Keratinocyte (primary cell): Measurements from ENCODE around the gene RBM10. TPM values are rescaled to one million over a fixed set of nuclear protein-coding genes. Genes with fewer than 3 reads are reported as not detected.

Source experiments
- DNase-seq: peaks from one replicate; pipeline ENCODE4 v3.0.0-alpha.2; 2011; ENCODE audit warnings: low read depth, missing footprints, low spot score
- FAIRE-seq: peaks from 2 replicates; lab custom pipeline; 2011; peaks lifted over from hg19 to GRCh38; lab: Jason Lieb, UNC
- H2AFZ ChIP-seq: 2 replicates; pipeline ENCODE4 v1.6.0; 2012; ENCODE audit warnings: low read length, control low read depth, inconsistent platforms; ENCODE audit not compliant: control insufficient read depth
- H3K27ac ChIP-seq: 2 replicates; pipeline ENCODE4 v1.5.1; 2011; ENCODE audit warnings: low read length; ENCODE audit not compliant: control insufficient read depth, insufficient read depth
- H3K27me3 ChIP-seq: 3 replicates; pipeline ENCODE4 v1.6.0; 2011; ENCODE audit warnings: low read length; ENCODE audit not compliant: control insufficient read depth, insufficient read depth; ENCODE audit errors: extremely low read depth
- H3K36me3 ChIP-seq, 2 experiments: 2 replicates in 1 of 2; 3 replicates in 1 of 2; pipeline ENCODE4 v1.5.1; 2011; ENCODE audit warnings: low read length in 2 of 2, mild to moderate bottlenecking in 1 of 2; ENCODE audit not compliant: control insufficient read depth in 2 of 2, insufficient read depth in 2 of 2; ENCODE audit errors: extremely low read depth in 1 of 2
- H3K4me1 ChIP-seq: 3 replicates; pipeline ENCODE4 v1.5.1; 2011; ENCODE audit warnings: low read length; ENCODE audit not compliant: control insufficient read depth, insufficient read depth; ENCODE audit errors: extremely low read depth
- H3K4me2 ChIP-seq: 3 replicates; pipeline ENCODE4 v1.6.0; 2011; ENCODE audit warnings: low read depth, low read length; ENCODE audit not compliant: control insufficient read depth, insufficient read depth; ENCODE audit errors: extremely low read depth
- H3K4me3 ChIP-seq, 3 experiments: fragments of 200-600 bp in 1 of 3; sonication (generic) in 1 of 3; 2 replicates in 2 of 3; 3 replicates in 1 of 3; pipeline ENCODE4 v1.5.1; 2011 to 2016; ENCODE audit warnings: low read length in 3 of 3, mild to moderate bottlenecking in 3 of 3, control low read depth in 2 of 3, inconsistent platforms in 1 of 3, low read depth in 1 of 3, mixed read lengths in 1 of 3, mixed run types in 1 of 3, moderate library complexity in 1 of 3; ENCODE audit not compliant: control insufficient read depth in 2 of 3, insufficient read depth in 2 of 3; ENCODE audit errors: extremely low read depth in 1 of 3
- H3K79me2 ChIP-seq: 2 replicates; pipeline ENCODE4 v1.6.0; 2012; ENCODE audit warnings: low read length; ENCODE audit not compliant: control insufficient read depth, insufficient read depth
- H3K9ac ChIP-seq: 3 replicates; pipeline ENCODE4 v1.6.0; 2011; ENCODE audit warnings: low read length; ENCODE audit not compliant: control insufficient read depth, insufficient read depth; ENCODE audit errors: extremely low read depth
- H3K9me1 ChIP-seq: 3 replicates; pipeline ENCODE4 v1.6.0; 2011; ENCODE audit warnings: low read length; ENCODE audit not compliant: control insufficient read depth, insufficient read depth; ENCODE audit errors: extremely low read depth
- H3K9me3 ChIP-seq: 2 replicates; pipeline ENCODE4 v1.5.1; 2012; ENCODE audit warnings: low read depth, low read length; ENCODE audit not compliant: control insufficient read depth
- H4K20me1 ChIP-seq: 3 replicates; pipeline ENCODE4 v1.6.0; 2011; ENCODE audit warnings: low read length; ENCODE audit not compliant: control insufficient read depth, insufficient read depth; ENCODE audit errors: extremely low read depth
- CTCF ChIP-seq, 3 experiments: IDR thresholded peaks in 1 of 3; conservative IDR thresholded peaks in 1 of 3; optimal IDR thresholded peaks in 1 of 3; 2 replicates in 2 of 3; 3 replicates in 1 of 3; pipeline versions ENCODE3 to v1.5.1; 2011; ENCODE audit warnings: low read length in 3 of 3, mild to moderate bottlenecking in 3 of 3, moderate library complexity in 2 of 3, control low read depth in 1 of 3, inconsistent platforms in 1 of 3; ENCODE audit not compliant: insufficient read depth in 2 of 3; ENCODE audit errors: extremely low read depth in 1 of 3
- EZH2 ChIP-seq: IDR thresholded peaks from one replicate; pipeline ENCODE4 v1.6.1; 2012; ENCODE audit warnings: inconsistent platforms, mild to moderate bottlenecking, low read length, moderate library complexity
- dilution Hi-C: fragments of 300-500 bp; cut with MboI; formaldehyde crosslinking; loops from one replicate; pipeline ENCODE4 v1.7.0; 2020; ENCODE audit warnings: low sequenced_read_pairs; ENCODE audit not compliant: extremely low pct_ligation_motif_present
- polyA plus RNA-seq, 5 experiments: library from polyadenylated mRNA; depleted of rRNA in 3 of 5; stranded (reverse) in 3 of 5; stranded (forward) in 1 of 5; unstranded in 1 of 5; fragments of >200 nt; gene quantifications; 1 replicate in 1 of 5; 2 replicates in 3 of 5; 3 replicates in 1 of 5; pipeline versions ENCODE4 v1.2.1 to v1.2.3, GENCODE V29; 2011 to 2012; ENCODE audit warnings: missing spikeins in 2 of 5, low read depth in 1 of 5, low replicate concordance in 1 of 5

RBM10 gene
- polyA plus RNA-seq, 1 donor (not counting 4 experiments of a cell fraction or from before 2014, with no cell fraction given) = 10.8 TPM

- no peak for FAIRE-seq
- no peak for DNase-seq
- Histone ChIP-seq H3K27ac (peak overlapping the region; percentile 85), H3K9me1 (no peaks in the 10 kb centered on the region), H3K9me3 (no peaks in the 10 kb centered on the region), H3K4me1 (peaks cover 5% of the 10 kb centered on the region), H3K27me3 (no peaks in the 10 kb centered on the region), H3K79me2 (peaks cover 10% of the 10 kb centered on the region), H4K20me1 (no peaks in the 10 kb centered on the region), H3K4me3 (peak overlapping the region; percentile 42 to 59 (median 58)), H3K36me3 (peaks cover 5 to 10% of the 10 kb centered on the region in 2 experiments), H3K4me2 (peak overlapping the region; percentile 72), H2AFZ (no peak overlapping the region), H3K9ac (peak overlapping the region; percentile 93)
- TF ChIP-seq EZH2 (no peak), CTCF (optimal IDR thresholded peaks at IDR 0.05 in 1 of 3, IDR thresholded peaks at IDR 0.05 in 1 of 3, conservative IDR thresholded peaks at IDR 0.05 in 1 of 3; ENCODE audit: extremely low read depth in 1 of 3, insufficient read depth in 2 of 3, low read length in 3 of 3) (no peak)
- dilution Hi-C loops = no loop called here
Observed at GRCh38 chrX:47232197-47232802, 87.3 kb downstream of the RBM10 start.

- Histone ChIP-seq H3K4me2 (peak within 1 kb of the TSS; percentile 72), H4K20me1 (no peaks in the 10 kb centered on the region), H2AFZ (peak within 1 kb of the TSS; percentile 2), H3K36me3 (peaks cover 5 to 10% of the 10 kb centered on the region in 2 experiments), H3K27ac (peak within 1 kb of the TSS; percentile 95), H3K27me3 (no peaks in the 10 kb centered on the region), H3K4me3 (peak within 1 kb of the TSS; percentile 42 to 72 (median 69)), H3K9ac (peak within 1 kb of the TSS; percentile 93), H3K9me1 (no peaks in the 10 kb centered on the region), H3K4me1 (peaks cover 5% of the 10 kb centered on the region), H3K9me3 (no peaks in the 10 kb centered on the region), H3K79me2 (peaks cover 10% of the 10 kb centered on the region)
- TF ChIP-seq EZH2 = no peak
- TF ChIP-seq CTCF (optimal IDR thresholded peaks at IDR 0.05 in 1 of 3, IDR thresholded peaks at IDR 0.05 in 1 of 3, conservative IDR thresholded peaks at IDR 0.05 in 1 of 3; ENCODE audit: extremely low read depth in 1 of 3, insufficient read depth in 2 of 3, low read length in 3 of 3) = no peak
- FAIRE-seq = no peak
- dilution Hi-C loops = no loop called here
- DNase-seq = no peak
Observed at GRCh38 chrX:47232803-47233332, 87.8 kb downstream of the RBM10 start, which contains the start of gene USP11. USP11 (plus strand) TSS chrX:47233009; CDS start chrX:47233044, 35 bp downstream.
